IPS-18c (cell line): ENCODE measurements around the gene SIGLECL1.
"Not testable (repeated sequence)": the region's sequence is repeated elsewhere in the genome, so short reads cannot be mapped to it uniquely, and the experiment has no call there.

ENCODE experiments used
- H3K4me3 ChIP-seq: 2 replicates; pipeline ENCODE4 v1.7.0; 2013; ENCODE audit warnings: low read depth, mild to moderate bottlenecking, low read length, moderate library complexity; ENCODE audit not compliant: insufficient read depth
- H3K9me3 ChIP-seq: one replicate; pipeline ENCODE4 v1.6.1; 2013; ENCODE audit warnings: mild to moderate bottlenecking, low read length, moderate library complexity; ENCODE audit not compliant: control insufficient read depth, insufficient read depth

SIGLECL1 gene

DNA sequence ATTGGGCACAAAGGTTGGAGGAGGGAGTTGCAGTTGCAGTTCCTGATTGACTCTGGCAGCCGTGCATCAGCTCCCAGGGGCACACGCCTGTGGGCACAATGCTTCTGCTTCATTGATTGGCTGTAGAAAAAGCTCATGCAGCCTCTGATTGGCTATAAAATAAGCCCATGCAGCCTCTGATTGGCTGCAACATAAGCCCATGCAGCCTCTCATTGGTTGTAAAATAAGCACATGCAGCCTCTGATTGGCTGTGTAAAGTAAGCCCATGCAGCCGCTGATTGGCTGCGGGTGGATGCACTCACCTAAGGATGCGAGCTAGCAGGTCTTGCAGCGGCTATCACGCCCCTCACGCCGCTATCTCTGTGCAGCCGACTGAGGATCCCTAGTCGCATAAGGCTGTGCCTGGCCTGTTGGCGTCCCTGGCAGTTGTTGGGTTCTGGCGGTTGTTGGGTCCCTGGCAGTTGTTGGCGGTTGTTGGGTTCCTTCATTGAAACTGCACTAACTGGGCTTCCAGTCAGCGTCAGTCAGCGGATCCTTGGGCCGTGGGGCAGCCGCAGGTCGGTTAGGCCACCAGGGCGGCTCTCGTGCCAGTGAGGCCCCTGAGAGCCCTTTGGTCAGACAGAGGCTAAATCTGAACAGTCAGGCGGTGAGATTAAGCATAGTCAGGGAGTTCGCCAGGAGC lies at the start of gene SIGLECL1:
SIGLECL1 (plus strand) TSS at position 295 of the 682 bp plus-strand sequence. CDS start 12,993 bp downstream, outside the sequence.
- no peak within 1 kb of the TSS for H3K4me3 ChIP-seq
- H3K9me3 ChIP-seq, result no peaks in the 10 kb centered on the region

DNA sequence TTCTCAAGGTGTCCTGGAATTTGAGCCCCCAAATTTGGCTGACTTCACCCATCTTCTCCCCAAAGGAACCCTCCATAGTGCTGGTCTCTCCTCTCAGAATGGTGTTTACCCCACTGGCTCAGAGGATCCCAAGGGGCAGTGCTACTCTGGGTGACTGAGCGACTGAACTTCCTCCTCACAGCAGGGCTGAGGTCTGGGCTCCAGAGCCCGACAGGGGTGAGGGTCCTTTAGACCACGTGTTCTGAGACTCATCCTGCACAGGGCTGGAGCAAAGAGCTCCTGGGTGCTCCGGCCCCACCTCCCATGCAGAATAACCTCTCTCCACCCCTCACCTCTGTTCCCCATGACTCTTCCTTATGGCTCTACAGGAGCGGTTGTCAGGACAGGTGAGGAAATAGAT lies 49.2 kb upstream of the SIGLECL1 start:
- Histone ChIP-seq H3K4me3 (no peak overlapping the region), H3K9me3 (no peaks in the 10 kb centered on the region)

DNA sequence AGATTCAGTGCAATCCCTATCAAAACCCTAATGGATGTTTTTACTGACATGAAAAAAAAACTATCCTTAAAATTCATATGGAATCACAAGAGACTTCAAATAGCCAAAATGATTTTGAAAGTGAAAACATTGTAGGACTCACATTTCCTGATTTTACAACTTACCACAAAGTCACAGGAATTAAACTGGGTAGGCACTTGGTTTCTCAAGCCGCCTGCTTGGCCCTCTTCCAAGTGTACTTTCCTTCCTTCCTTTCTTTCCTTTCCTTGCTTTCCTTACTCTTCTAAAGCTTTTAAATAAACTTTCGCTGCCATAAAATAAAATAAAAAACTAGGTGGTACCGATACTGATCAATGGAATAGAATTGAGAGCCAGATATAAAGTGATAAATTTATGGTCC lies 47.0 kb upstream of the SIGLECL1 start:
- H3K9me3 ChIP-seq, result no peaks in the 10 kb centered on the region
- no peak overlapping the region for H3K4me3 ChIP-seq

DNA sequence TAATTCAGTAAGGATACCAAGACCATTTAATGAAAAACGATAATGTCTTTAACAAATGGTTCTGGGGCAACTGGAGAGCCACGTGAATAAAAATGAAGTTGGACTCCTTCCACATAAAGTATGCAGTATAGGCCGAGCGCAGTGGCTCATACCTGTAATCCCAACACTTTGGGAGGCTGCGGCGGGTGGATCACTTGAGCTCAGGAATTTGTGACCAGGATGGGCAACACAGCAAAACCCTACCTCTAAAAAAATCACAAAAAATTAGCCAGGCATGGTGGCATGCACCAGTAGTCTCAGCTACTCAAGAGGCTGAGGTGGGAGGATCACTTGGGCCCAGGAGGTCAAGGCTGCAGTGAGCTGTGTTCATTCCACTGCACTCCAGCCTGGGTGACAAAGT lies 46.6 kb upstream of the SIGLECL1 start:
- no peaks in the 10 kb centered on the region for H3K9me3 ChIP-seq

DNA sequence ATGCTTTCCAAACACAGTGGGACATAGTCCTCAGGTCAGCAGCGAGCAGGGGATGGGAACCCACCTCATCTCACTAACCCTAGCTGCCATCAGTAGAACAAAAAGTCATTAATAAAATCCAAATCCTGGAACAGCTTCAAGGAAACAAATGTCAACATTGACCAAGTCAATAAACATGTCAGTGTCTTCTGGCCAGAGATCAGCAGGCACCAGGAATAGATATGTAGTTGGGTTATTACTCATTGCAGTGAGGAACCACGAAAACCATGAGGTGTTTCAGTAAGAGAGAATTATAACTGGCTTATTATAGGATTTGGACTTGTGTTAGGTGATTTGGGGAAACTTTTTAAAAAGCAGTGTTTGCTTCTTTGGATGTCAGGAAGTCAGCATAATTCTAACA lies 43.1 kb upstream of the SIGLECL1 start:
- Histone ChIP-seq H3K9me3 (no peaks in the 10 kb centered on the region), H3K4me3 (no peak overlapping the region)

More for the DNA sequence above, 46.6 kb upstream of the SIGLECL1 start:
- no peak overlapping the region for H3K4me3 ChIP-seq

DNA sequence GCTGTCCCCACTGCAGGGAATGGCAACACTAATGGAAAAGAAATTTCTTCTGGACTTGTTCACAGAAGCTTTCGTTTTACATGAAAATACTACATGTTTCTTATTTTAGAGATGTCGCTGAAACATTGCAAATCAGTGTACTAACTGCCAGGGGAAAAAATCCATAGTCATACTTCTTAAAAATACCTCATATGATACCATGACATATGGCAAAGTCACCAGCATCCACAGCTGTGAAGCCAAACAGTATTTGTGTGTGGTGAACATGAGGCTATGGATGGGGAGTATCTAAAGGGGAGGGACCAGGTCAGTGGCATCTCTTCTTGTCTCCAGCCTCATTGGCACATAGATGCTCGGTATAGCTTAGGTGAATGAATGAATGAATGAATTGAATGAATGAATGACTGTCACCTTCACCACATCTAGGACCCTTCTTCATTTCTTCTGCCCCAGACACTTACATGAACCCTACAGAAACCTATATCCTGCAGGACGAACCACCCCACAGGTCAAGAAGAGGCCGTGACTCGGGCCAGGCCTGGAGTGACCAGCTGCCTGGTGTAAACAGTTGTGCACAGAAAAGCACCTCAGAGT lies 40.6 kb upstream of the SIGLECL1 start:
- H3K4me3 ChIP-seq, result no peak overlapping the region

DNA sequence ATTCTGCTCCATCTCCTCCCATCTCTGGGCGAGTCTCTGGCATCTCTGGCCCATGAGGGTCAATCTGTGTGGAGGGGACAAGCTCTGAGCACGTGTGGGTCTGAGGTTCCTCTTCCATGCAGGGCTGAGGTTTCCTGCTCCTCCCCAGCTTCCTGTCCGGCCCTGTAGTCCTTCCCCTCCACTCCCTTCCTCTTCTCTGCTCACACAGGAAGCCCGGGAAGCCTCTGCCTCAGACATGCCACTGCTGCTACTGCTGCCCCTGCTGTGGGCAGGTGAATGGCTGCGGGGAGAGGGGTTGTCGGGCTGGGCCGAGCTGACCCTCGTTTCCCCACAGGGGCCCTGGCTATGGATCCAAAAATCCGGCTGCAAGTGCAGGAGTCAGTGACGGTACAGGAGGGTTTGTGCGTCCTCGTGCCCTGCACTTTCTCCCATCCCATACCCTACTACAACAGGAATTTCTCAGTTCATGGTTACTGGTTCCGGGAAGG lies 40.0 kb upstream of the SIGLECL1 start:
- not testable (repeated sequence) for H3K9me3 ChIP-seq, H3K4me3 ChIP-seq

More for the DNA sequence above, 40.6 kb upstream of the SIGLECL1 start:
- H3K9me3 ChIP-seq, result peaks cover 1% of the 10 kb centered on the region

DNA sequence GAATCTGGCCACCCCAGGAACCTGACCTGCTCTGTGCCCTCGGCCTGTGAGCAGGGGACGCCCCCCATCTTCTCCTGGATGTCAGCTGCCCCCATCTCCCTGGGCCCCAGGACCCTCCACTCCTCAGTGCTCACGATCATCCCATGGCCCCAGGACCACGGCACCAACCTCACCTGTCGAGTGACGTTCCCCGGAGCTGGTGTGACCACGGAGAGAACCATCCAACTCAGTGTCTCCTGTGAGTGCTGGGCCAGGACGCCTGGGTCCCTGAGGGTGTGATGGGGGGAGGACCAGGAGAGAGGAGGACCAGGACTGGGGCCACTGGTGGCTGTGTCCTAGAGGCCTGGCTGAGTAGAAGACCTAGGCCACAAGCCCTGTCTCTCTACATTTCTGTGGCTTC lies 39.0 kb upstream of the SIGLECL1 start:
- Histone ChIP-seq H3K9me3 (peaks cover 2% of the 10 kb centered on the region), H3K4me3 (no peak overlapping the region)

DNA sequence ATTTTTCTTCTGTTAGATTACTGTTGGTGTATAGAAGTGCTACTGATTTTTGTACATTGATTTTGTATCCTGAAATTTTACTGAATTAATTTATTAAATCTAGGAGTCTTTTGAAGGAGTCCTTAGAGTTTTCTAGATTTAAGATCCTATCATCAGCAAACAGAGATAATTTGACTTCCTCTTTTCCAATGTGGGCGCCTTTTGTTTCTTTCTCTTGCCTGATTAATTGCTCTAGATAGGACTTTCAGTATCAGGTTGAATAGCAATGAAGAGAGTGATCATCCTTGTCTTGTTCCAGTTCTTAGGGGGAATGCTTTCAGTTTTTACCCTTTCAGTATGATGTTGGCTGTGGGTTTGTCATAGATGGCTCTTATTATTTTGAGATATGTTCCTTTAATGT lies 31.6 kb upstream of the SIGLECL1 start:
- H3K4me3 ChIP-seq, result no peak overlapping the region
- peaks cover 2% of the 10 kb centered on the region for H3K9me3 ChIP-seq

DNA sequence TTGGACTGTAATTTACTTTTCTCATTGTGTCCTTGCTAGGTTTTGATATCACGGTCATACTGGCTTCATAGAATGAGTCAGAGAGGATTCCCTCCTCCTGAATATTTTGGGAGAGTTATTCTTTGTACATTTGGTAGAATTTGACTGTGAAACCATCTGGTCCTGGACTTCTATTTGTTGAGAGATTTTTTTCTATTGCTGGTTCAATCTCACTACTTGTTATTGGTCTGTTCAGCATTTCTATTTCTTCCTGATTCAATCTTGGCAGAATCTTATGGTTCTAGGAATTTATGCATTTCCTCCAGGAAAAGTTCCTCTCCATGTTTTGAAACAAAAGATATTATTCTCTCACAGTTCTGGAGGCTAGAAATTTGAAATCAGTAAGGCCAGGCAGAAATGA lies 30.9 kb upstream of the SIGLECL1 start:
- Histone ChIP-seq H3K4me3 (no peak overlapping the region), H3K9me3 (peaks cover 2% of the 10 kb centered on the region)

DNA sequence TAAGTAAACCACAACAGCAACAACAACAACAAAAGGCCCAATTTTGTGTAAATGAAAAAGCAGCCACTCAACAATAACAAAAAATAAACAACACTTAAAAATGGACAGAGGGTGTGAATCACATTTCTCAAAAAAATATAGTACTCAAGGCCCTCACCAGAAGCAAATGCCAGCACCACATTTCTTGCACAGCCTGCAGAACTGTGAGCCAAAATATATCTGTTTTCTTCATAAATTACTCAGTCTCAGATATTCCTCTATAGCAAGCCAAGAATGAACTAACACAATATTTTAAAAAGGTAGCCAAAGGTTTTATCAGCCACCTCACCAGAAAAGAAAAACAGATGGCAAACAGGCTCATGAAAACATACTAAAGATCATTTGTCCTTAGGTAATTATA lies 29.9 kb upstream of the SIGLECL1 start:
- H3K9me3 ChIP-seq, result peaks cover 2% of the 10 kb centered on the region
- H3K4me3 ChIP-seq, result no peak overlapping the region

DNA sequence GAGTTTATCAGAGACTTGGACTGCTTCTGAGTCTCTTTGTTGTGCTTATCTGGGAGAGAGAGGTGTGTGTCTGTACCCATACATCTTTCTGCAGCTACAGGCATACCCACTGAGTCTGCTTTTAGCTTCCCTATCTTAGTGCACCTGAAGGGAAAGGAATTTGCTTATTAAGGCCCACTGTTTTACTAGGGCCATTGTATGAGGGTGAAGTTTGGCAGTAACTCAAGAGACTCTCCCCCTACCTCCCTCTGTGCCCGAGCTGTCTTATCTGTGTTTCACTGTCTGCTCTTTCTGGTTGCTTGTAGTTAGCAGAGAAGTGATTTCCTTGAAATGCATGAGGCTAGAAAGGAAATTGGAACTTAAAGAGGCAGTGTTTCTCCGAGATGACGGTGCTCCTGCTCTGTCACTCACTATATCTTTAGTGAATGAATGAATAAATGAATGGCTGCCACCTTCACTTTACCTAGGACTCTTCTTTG lies 26.7 kb upstream of the SIGLECL1 start:
- H3K4me3 ChIP-seq, result no peak overlapping the region
- peaks cover 2% of the 10 kb centered on the region for H3K9me3 ChIP-seq

DNA sequence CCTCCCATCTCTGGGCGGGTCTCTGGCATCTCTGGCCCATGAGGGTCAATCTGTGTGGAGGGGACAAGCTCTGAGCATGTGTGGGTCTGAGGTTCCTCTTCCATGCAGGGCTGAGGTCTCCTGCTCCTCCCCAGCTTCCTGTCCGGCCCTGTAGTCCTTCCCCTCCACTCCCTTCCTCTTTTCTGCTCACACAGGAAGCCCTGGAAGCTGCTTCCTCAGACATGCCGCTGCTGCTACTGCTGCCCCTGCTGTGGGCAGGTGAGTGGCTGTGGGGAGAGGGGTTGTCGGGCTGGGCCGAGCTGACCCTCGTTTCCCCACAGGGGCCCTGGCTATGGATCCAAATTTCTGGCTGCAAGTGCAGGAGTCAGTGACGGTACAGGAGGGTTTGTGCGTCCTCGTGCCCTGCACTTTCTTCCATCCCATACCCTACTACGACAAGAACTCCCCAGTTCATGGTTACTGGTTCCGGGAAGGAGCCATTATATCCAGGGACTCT lies 25.9 kb upstream of the SIGLECL1 start, which contains the start of gene CD33:
CD33 (plus strand) TSS at position 183 of the 496 bp plus-strand sequence; CDS start at position 222, 39 bp downstream.
- H3K4me3 ChIP-seq, H3K9me3 ChIP-seq: not testable (repeated sequence)

DNA sequence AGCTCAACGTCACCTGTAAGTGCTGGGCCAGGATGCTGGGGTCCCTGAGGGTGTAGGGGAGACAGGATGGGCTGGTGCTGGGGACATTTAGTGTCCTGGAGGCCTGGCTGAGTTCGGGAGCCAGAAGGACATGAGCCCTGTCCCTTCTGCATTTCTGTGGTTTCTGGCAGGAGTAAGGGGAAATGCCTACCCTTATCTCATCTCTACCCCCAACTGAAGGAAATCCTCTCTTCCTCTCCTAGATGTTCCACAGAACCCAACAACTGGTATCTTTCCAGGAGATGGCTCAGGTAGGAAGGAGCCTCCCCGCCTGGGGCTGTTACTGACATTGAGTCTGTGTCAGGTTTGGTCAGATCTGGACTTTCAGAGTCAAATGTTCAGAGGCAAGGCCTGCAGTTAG lies 24.8 kb upstream of the SIGLECL1 start:
- H3K4me3 ChIP-seq, result no peak overlapping the region
- H3K9me3 ChIP-seq, result peaks cover 2% of the 10 kb centered on the region

DNA sequence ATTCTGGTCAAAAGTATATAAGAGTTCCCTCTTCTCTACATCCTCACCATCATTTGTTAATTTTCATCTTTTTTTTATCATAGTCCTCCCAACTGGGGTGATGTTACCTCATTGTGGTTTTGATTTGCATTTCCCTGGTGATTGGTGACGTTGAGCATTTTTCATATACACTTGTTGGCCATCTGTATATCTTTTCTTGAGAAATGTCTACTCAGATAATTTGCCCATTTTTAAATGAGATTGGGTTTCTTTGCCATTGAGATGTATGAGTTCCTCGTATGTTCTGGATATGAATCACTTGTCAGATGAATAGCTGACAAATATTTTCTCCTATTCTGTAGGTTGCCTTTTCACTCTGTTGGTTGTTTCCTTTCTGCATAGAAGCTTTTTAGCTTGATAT lies 23.6 kb upstream of the SIGLECL1 start:
- H3K4me3 ChIP-seq, result no peak overlapping the region

DNA sequence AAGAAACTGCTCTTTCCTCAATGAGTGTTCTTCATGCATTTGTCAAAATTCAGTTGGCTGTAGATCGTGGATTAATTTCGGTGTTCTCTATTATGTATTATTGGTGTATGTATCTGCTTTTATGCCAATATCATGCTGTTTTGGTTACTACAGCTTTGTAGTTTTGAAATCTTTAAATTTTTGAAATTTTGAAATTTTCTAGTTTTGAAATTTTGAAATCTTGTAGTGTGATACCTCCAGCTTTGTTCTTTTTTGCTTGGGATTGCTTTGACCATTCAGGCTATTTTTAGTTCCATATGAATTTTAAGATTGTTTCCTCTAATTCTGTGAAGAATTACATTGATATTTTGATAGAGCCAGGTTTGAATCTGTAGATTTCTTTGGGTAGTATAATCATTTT lies 22.9 kb upstream of the SIGLECL1 start:
- H3K4me3 ChIP-seq, result no peak overlapping the region
- H3K9me3 ChIP-seq, result peaks cover 2% of the 10 kb centered on the region

More for the DNA sequence above, 23.6 kb upstream of the SIGLECL1 start:
- H3K9me3 ChIP-seq, result peaks cover 2% of the 10 kb centered on the region

DNA sequence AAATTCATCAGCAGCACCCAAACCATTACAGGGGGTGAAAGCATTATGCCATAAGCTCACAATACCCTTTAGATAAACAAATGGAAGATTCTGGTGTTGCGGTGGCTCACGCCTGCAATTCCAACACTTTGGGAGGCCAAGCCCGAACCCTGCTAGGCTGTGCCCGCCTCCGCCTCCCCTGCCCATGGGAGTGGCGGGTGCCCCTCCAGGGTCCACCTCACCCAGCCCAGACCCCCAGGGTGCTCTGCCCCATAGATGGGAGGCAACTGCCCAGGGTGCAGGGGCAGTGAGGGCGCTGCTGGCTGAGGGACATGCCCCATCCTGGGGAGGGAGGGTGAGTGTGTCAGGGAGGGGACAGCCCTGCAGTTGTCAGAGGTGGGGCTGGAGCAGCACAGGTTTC lies 10.0 kb upstream of the SIGLECL1 start:
- no peak overlapping the region for H3K4me3 ChIP-seq
- H3K9me3 ChIP-seq, result no peaks in the 10 kb centered on the region
